HuH-7.5 (cell line): ENCODE data around the gene ALDH3A1.
"Not testable (repeated sequence)": the region's sequence is repeated elsewhere in the genome, so short reads cannot be mapped to it uniquely, and the experiment has no call there.

Experiments
- DNase-seq: peaks from one replicate; pipeline ENCODE4 v3.0.0; 2011; ENCODE audit warnings: low spot score

The ALDH3A1 gene

GRCh38 chr17:19747829-19748806 lies at the start of gene ALDH3A1:
ALDH3A1 (minus strand) TSS chr17:19748298; CDS start chr17:19745129, 3,169 bp downstream.
- DNase-seq, result no peak

DNA sequence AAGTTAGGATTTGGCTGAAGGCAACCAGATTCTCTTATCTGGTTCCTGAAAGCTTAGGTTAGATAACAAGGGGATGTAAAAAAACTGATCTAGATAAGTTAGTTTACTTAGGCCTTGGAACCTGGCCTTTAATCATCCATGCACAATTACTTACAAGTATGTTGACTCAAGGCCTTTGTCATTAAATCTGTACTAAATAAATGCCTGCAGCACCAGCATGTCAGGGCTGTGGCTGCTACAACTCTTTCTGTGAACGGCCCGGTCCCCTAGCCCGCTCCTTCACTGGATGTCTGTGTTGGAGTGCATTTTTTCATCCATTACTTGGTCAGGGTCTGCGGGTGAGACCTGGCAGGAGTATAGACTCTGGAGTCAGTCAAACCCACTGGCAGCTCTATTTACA lies 48.4 kb upstream of the ALDH3A1 start:
- no peak for DNase-seq

- DNase-seq, result no peak
These were observed 43.9 kb upstream of the ALDH3A1 start for GRCh38 chr17:19791918-19792550.

- no peak for DNase-seq
These were observed 39.7 kb upstream of the ALDH3A1 start for GRCh38 chr17:19787733-19788357.

DNA sequence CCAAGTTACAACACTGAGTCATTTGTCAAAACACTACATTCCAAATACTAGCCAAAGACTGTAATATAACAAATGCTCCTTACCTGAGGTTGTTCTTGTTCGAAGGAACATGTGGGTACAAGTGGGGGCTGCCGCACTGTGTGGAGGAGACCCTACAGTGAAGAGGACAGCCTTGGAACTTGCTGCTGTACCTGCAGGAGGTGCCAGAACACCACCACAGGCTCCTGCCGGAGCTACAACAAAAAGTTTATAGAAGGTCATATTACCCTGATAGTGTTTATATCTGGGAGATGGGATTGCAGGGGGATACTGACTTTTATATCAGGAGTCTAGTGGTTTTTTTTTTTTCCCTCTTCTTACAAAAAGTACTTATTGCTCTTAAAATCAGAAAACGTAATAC lies 37.8 kb upstream of the ALDH3A1 start:
- no peak for DNase-seq

GRCh38 chr17:19781488-19782458 lies 33.7 kb upstream of the ALDH3A1 start:
- DNase-seq, result no peak

DNA sequence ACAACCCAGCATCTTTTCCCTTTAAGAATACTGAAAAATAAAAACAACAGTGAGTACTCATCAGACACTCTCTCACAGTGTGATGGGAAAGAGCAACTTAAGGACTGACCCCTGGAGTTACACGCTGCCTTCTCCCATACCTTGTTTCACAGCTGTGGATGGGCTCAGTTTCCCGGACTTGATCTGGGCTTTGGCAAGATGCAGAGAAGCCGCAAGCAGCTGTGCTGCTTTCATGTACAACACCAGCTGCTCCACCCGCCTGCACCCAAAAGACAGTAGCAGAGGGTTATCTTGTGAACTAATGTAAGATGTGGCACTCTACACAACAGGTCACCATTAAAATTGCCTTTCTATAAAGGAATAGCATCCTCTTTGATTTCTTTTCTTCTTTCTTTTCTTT lies 32.7 kb upstream of the ALDH3A1 start:
- DNase-seq, result no peak

GRCh38 chr17:19773534-19773933 lies 25.4 kb upstream of the ALDH3A1 start:
- no peak for DNase-seq

GRCh38 chr17:19771971-19772630 lies 24.0 kb upstream of the ALDH3A1 start:
- no peak for DNase-seq

- DNase-seq, result no peak
These were observed 23.1 kb upstream of the ALDH3A1 start for GRCh38 chr17:19770985-19771735.

GRCh38 chr17:19769946-19770652 lies 22.0 kb upstream of the ALDH3A1 start:
- DNase-seq, result no peak

GRCh38 chr17:19768046-19768782 lies 20.1 kb upstream of the ALDH3A1 start:
- no peak for DNase-seq

- DNase-seq, result peak; percentile 71
These were observed 18.5 kb upstream of the ALDH3A1 start for GRCh38 chr17:19766421-19767270.

- DNase-seq, result no peak
These were observed 17.9 kb upstream of the ALDH3A1 start for GRCh38 chr17:19766016-19766415.

DNA sequence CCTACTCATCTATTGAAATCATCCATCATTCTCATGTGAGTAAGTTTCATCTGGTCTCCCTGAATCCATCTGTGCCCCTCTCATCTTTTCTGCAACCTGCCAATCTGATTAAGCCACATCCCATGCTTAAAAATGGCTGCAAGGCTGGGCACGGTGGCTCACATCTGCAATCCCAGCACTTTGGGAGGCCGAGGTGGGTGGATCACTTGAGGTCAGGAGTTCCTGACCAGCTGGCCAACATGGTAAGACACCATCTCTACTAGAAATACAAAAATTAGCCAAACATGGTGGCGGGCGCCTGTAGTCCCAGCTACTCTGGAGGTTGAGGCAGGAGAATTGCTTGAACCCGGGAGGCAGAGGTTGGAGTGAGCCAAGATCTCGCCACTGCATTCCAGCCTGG lies 15.9 kb upstream of the ALDH3A1 start:
- not testable (repeated sequence) for DNase-seq

DNA sequence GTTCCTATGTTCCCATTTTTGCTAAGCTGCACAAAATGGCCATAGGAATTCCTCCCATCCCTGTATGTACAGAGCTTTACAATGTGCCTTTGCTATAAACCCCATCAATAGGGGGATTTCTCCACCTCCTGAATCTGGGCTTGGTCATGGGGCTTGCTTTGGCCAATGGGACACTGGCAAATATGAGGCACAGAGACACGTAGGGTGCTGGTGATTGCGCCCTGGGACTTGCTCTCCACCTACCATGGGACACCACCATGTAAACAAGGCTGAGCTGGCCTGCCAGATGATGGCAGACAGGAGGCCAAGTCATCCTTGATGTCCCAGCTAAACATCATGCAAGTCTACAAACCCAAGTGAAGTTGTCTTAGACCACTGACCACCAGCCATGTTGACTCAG lies 15.3 kb upstream of the ALDH3A1 start:
- no peak for DNase-seq

GRCh38 chr17:19762515-19762961 lies 14.4 kb upstream of the ALDH3A1 start:
- DNase-seq, result peak; percentile 73

- DNase-seq, result no peak
These were observed 12.6 kb upstream of the ALDH3A1 start for GRCh38 chr17:19760746-19761145.
